Gastroesophageal sphincter (tissue), 3 donors: ENCODE data around the gene AGAP9.

ENCODE experiments used
- CTCF ChIP-seq, 4 experiments: fragments of 200-600 bp in 2 of 4; fragments of 450-650 bp in 2 of 4; sonication (generic) in 1 of 4; IDR thresholded peaks; one replicate each; pipeline ENCODE4 v1.5.1; 2017 to 2019; ENCODE audit warnings: antibody characterized with exemption in 4 of 4, mild to moderate bottlenecking in 2 of 4, moderate library complexity in 2 of 4
- EP300 ChIP-seq: sonication (generic); formaldehyde crosslinking; IDR thresholded peaks from one replicate; pipeline ENCODE4 v1.6.1; 2017; ENCODE audit warnings: antibody characterized with exemption, mild to moderate bottlenecking
- POLR2A ChIP-seq, 2 donors: fragments of 450-650 bp; IDR thresholded peaks; one replicate each; pipeline ENCODE4 v1.6.1; 2017; ENCODE audit warnings: antibody characterized with exemption in 2 of 2, mild to moderate bottlenecking in 2 of 2, moderate library complexity in 1 of 2
- POLR2AphosphoS5 ChIP-seq: sonication (generic); formaldehyde crosslinking; IDR thresholded peaks from one replicate; pipeline ENCODE4 v1.6.1; 2017; ENCODE audit warnings: antibody characterized with exemption

- TF ChIP-seq CTCF (IDR thresholded peaks at IDR 0.05) (no peak), POLR2A (IDR thresholded peaks at IDR 0.05) (no peak), POLR2AphosphoS5 (no peak), EP300 (no peak)
Observed at GRCh38 chr10:47452495-47453140, 70.8 kb downstream of the AGAP9 start.
